HEK293T (cell line): ENCODE results near the gene ABHD17C.

Experiments used
- BHLHE40 ChIP-seq: fragments of 450-650 bp; IDR thresholded peaks from 2 replicates; pipeline ENCODE4 v1.6.1; 2016; ENCODE audit warnings: mild to moderate bottlenecking, moderate library complexity, borderline replicate concordance
- FOXA1 ChIP-seq: fragments of 450-650 bp; IDR thresholded peaks from 2 replicates; pipeline ENCODE4 v1.6.1; 2016; ENCODE audit warnings: mild to moderate bottlenecking
- FOXM1 ChIP-seq: fragments of 450-650 bp; IDR thresholded peaks from 2 replicates; pipeline ENCODE4 v1.6.1; 2017; ENCODE audit warnings: mild to moderate bottlenecking, borderline replicate concordance
- HDGF ChIP-seq: fragments of 450-650 bp; IDR thresholded peaks from 2 replicates; pipeline ENCODE4 v1.6.1; 2017; ENCODE audit warnings: antibody characterized with exemption, borderline replicate concordance
- L3MBTL2 ChIP-seq: fragments of 450-650 bp; conservative IDR thresholded peaks from 2 replicates; pipeline ENCODE4 v1.6.1; 2016; ENCODE audit warnings: mild to moderate bottlenecking
- LEF1 ChIP-seq: fragments of 450-650 bp; IDR thresholded peaks from 2 replicates; pipeline ENCODE4 v1.6.1; 2017; ENCODE audit warnings: mild to moderate bottlenecking, borderline replicate concordance
- NFRKB ChIP-seq: fragments of 450-650 bp; IDR thresholded peaks from 2 replicates; pipeline ENCODE4 v1.6.1; 2016; ENCODE audit warnings: mild to moderate bottlenecking, moderate library complexity
- SP1 ChIP-seq: fragments of 450-650 bp; IDR thresholded peaks from 2 replicates; pipeline ENCODE4 v1.6.1; 2017
- SUZ12 ChIP-seq: fragments of 450-650 bp; IDR thresholded peaks from 2 replicates; pipeline ENCODE4 v1.6.1; 2016; ENCODE audit warnings: mild to moderate bottlenecking
- ZNF384 ChIP-seq: fragments of 450-650 bp; IDR thresholded peaks from 2 replicates; pipeline ENCODE4 v1.6.1; 2016

GRCh38 chr15:80660119-80660518 is 35.0 kb upstream of the ABHD17C start:
- TF ChIP-seq FOXA1 (no peak), HDGF (no peak), FOXM1 (no peak), ZNF384 (no peak), NFRKB (no peak), L3MBTL2 (no peak), SP1 (no peak), BHLHE40 (no peak), LEF1 (no peak), SUZ12 (no peak)
